GM23338 (cell line): ENCODE data around the gene UBL7. TPM values are rescaled to one million over a fixed set of nuclear protein-coding genes. Genes with fewer than 3 reads are reported as not detected.

Source experiments
- ATAC-seq: fragments of 200-7000 bp; cut with Tn5 transposase; 3 replicates; pipeline ENCODE4 v1.9.1; 2020
- DNase-seq: peaks from one replicate; pipeline ENCODE4 v3.0.0-alpha.2; 2015; ENCODE audit warnings: low spot score
- H2AFZ ChIP-seq: fragments of 200-600 bp; sonication (generic); 2 replicates; pipeline ENCODE4 v1.8.0; 2016; ENCODE audit warnings: antibody characterized with exemption, mild to moderate bottlenecking, moderate library complexity
- H3F3A ChIP-seq: fragments of 200-600 bp; sonication (generic); replicated peaks from 2 replicates; pipeline ENCODE4 v1.8.0; 2017; ENCODE audit warnings: antibody characterized with exemption, mixed run types, low read depth
- H3K27ac ChIP-seq: fragments of 200-600 bp; sonication (generic); 2 replicates; pipeline ENCODE4 v1.6.1; 2016; ENCODE audit warnings: low read depth
- H3K27me3 ChIP-seq: fragments of 200-600 bp; sonication (generic); 2 replicates; pipeline ENCODE4 v1.8.0; 2016; ENCODE audit warnings: mild to moderate bottlenecking, mixed run types, moderate library complexity; ENCODE audit not compliant: insufficient read depth
- H3K36me3 ChIP-seq: fragments of 200-600 bp; sonication (generic); 2 replicates; pipeline ENCODE4 v1.8.0; 2016; ENCODE audit warnings: mild to moderate bottlenecking; ENCODE audit not compliant: insufficient read depth
- H3K4me1 ChIP-seq: fragments of 200-600 bp; sonication (generic); 2 replicates; pipeline ENCODE4 v1.8.0; 2016; ENCODE audit warnings: mild to moderate bottlenecking, moderate library complexity; ENCODE audit not compliant: insufficient read depth
- H3K4me2 ChIP-seq: fragments of 200-600 bp; sonication (generic); 2 replicates; pipeline ENCODE4 v1.7.1; 2017; ENCODE audit warnings: mixed run types
- H3K4me3 ChIP-seq: fragments of 200-600 bp; sonication (generic); 2 replicates; pipeline ENCODE4 v1.6.1; 2016; ENCODE audit warnings: mixed run types
- H3K79me2 ChIP-seq: fragments of 200-600 bp; sonication (generic); replicated peaks from 2 replicates; pipeline ENCODE4 v1.8.0; 2017; ENCODE audit warnings: mild to moderate bottlenecking; ENCODE audit not compliant: insufficient read depth
- H3K9me2 ChIP-seq: fragments of 200-600 bp; sonication (generic); 2 replicates; pipeline ENCODE4 v1.8.0; 2017; ENCODE audit not compliant: insufficient read depth
- H4K20me1 ChIP-seq: fragments of 200-600 bp; sonication (generic); replicated peaks from 2 replicates; pipeline ENCODE4 v1.8.0; 2017; ENCODE audit warnings: mild to moderate bottlenecking; ENCODE audit not compliant: insufficient read depth
- H3K27ac Mint-ChIP-seq: 2 replicates; pipeline ENCODE4 v1.8.0; 2020; ENCODE audit warnings: inconsistent platforms, mild to moderate bottlenecking, moderate library complexity, mixed read lengths
- H3K27me3 Mint-ChIP-seq: 3 replicates; pipeline ENCODE4 v1.8.0; 2022; ENCODE audit warnings: low read depth, mild to moderate bottlenecking, moderate library complexity, mixed read lengths, inconsistent platforms; ENCODE audit not compliant: insufficient read depth, poor library complexity
- H3K36me3 Mint-ChIP-seq: 3 replicates; pipeline ENCODE4 v1.8.0; 2021; ENCODE audit warnings: low read depth, mild to moderate bottlenecking, inconsistent platforms, moderate library complexity, mixed read lengths
- H3K4me1 Mint-ChIP-seq: 3 replicates; pipeline ENCODE4 v1.8.0; 2020; ENCODE audit warnings: mild to moderate bottlenecking, inconsistent platforms, mixed read lengths
- H3K4me3 Mint-ChIP-seq: 3 replicates; pipeline ENCODE4 v1.8.0; 2021; ENCODE audit warnings: moderate library complexity, mild to moderate bottlenecking, inconsistent platforms, mixed read lengths
- H3K9me3 Mint-ChIP-seq: 3 replicates; pipeline ENCODE4 v1.8.0; 2020; ENCODE audit warnings: moderate library complexity, mild to moderate bottlenecking, inconsistent platforms, mixed read lengths
- CREB1 ChIP-seq: fragments of 250-450 bp; sonication (Bioruptor Pico); IDR thresholded peaks from 2 replicates; pipeline ENCODE4 v1.5.0; 2020; ENCODE audit warnings: low read depth, mild to moderate bottlenecking, moderate library complexity
- ETS1 ChIP-seq: IDR thresholded peaks from 2 replicates; pipeline ENCODE4 v1.6.1; 2016; ENCODE audit warnings: antibody characterized with exemption
- EZH2 ChIP-seq: fragments of 200-600 bp; sonication (generic); IDR thresholded peaks from one replicate; pipeline ENCODE4 v1.8.0; 2017; ENCODE audit warnings: antibody characterized with exemption, mild to moderate bottlenecking, low read depth; ENCODE audit not compliant: unreplicated experiment
- EZH2phosphoT487 ChIP-seq: fragments of 200-600 bp; sonication (generic); IDR thresholded peaks from one replicate; pipeline ENCODE4 v1.8.1; 2018; ENCODE audit warnings: antibody characterized with exemption; ENCODE audit not compliant: unreplicated experiment
- JUNB ChIP-seq: IDR thresholded peaks from one replicate; pipeline ENCODE4 v1.6.1; 2016; ENCODE audit warnings: antibody characterized with exemption; ENCODE audit not compliant: unreplicated experiment
- NANOG ChIP-seq: IDR thresholded peaks from 2 replicates; pipeline ENCODE4 v1.6.1; 2016; ENCODE audit warnings: antibody characterized with exemption, borderline replicate concordance
- POLR2AphosphoS5 ChIP-seq: IDR thresholded peaks from 2 replicates; pipeline ENCODE4 v1.6.1; 2016; ENCODE audit warnings: antibody characterized with exemption, low read depth
- STAT1 ChIP-seq: IDR thresholded peaks from one replicate; pipeline ENCODE4 v1.6.1; 2016; ENCODE audit warnings: antibody characterized with exemption; ENCODE audit not compliant: unreplicated experiment
- ZNF114 ChIP-seq: fragments of 250-450 bp; sonication (Bioruptor Pico); IDR thresholded peaks from 2 replicates; pipeline ENCODE4 v1.5.0; 2020; ENCODE audit warnings: mild to moderate bottlenecking, moderate library complexity
- ZNF331 ChIP-seq: fragments of 250-450 bp; sonication (Bioruptor Pico); IDR thresholded peaks from 2 replicates; pipeline ENCODE4 v1.5.0; 2020; ENCODE audit warnings: low read depth, mild to moderate bottlenecking, moderate library complexity
- polyA plus RNA-seq: library from polyadenylated mRNA; unstranded; fragments of >200 nt; fragmentation: Nextera tagmentation; extraction: Ambion mirVana; gene quantifications from 2 replicates; pipeline ENCODE4 v1.2.1, GENCODE V29; 2016
- total RNA-seq: library from RNA; depleted of rRNA; stranded (reverse); fragments of >200 nt; shearing (Covaris generic); gene quantifications from 2 replicates; pipeline ENCODE4 v1.2.3, GENCODE V29; 2014
- TF ChIP-seq, protein P1 (sequence below): IDR thresholded peaks from one replicate; pipeline ENCODE4 v1.6.1; 2018; ENCODE audit warnings: antibody characterized with exemption; ENCODE audit not compliant: unreplicated experiment
- TF ChIP-seq, protein P2 (sequence below), 2 experiments: fragments of 200-600 bp in 1 of 2; sonication (generic) in 1 of 2; conservative IDR thresholded peaks; 2 replicates each; pipeline versions ENCODE4 v1.5.1 to v1.6.1; 2016 to 2017; ENCODE audit warnings: antibody characterized with exemption in 2 of 2, low read depth in 2 of 2, mild to moderate bottlenecking in 2 of 2, moderate library complexity in 1 of 2
- TF ChIP-seq, protein P3 (sequence below): fragments of 250-450 bp; sonication (Bioruptor Pico); IDR thresholded peaks from 2 replicates; pipeline ENCODE4 v1.5.0; 2020; ENCODE audit warnings: mild to moderate bottlenecking, moderate library complexity

UBL7 gene
- total and polyA plus RNA-seq, 2 experiments from 2014 or later: 73.7 to 99.2 TPM

DNA sequence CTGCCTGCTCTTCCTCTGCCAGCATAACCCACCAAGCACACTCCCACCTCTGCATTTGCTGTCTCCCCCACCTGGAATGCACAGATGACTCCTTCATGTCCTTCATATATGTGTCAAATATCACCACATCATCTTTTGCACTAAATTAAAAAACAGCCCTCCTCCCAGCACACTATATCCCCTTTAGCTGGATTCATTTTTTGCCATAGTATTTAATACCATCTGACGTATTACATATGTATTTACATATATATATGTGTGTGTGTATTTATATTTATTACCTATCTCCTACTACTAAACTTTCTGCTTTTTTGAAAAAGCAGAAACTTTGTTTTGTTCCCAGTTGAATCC, 29.4 kb upstream of the UBL7 start:
- Histone ChIP-seq H3K4me3 (no peak overlapping the region), H3K27ac (no peak overlapping the region), H3K4me2 (peak overlapping the region; percentile 66; the same call in 1 of the 2 replicates), H3F3A (peaks cover 4% of the 10 kb centered on the region; the same call in 1 of the 2 replicates), H3K9me2 (no peaks in the 10 kb centered on the region), H3K4me1 (peaks cover 6% of the 10 kb centered on the region), H2AFZ (peak overlapping the region; percentile 60), H3K79me2 (no peaks in the 10 kb centered on the region), H3K36me3 (no peaks in the 10 kb centered on the region; the same call in 1 of the 2 replicates), H4K20me1 (no peaks in the 10 kb centered on the region), H3K27me3 (no peaks in the 10 kb centered on the region)
- no peak for DNase-seq
- H3K36me3 Mint-ChIP-seq: peaks cover 4% of the 10 kb centered on the region; the same call in 1 of the 3 replicates
- ATAC-seq: no peak
- TF ChIP-seq, protein P1, sequence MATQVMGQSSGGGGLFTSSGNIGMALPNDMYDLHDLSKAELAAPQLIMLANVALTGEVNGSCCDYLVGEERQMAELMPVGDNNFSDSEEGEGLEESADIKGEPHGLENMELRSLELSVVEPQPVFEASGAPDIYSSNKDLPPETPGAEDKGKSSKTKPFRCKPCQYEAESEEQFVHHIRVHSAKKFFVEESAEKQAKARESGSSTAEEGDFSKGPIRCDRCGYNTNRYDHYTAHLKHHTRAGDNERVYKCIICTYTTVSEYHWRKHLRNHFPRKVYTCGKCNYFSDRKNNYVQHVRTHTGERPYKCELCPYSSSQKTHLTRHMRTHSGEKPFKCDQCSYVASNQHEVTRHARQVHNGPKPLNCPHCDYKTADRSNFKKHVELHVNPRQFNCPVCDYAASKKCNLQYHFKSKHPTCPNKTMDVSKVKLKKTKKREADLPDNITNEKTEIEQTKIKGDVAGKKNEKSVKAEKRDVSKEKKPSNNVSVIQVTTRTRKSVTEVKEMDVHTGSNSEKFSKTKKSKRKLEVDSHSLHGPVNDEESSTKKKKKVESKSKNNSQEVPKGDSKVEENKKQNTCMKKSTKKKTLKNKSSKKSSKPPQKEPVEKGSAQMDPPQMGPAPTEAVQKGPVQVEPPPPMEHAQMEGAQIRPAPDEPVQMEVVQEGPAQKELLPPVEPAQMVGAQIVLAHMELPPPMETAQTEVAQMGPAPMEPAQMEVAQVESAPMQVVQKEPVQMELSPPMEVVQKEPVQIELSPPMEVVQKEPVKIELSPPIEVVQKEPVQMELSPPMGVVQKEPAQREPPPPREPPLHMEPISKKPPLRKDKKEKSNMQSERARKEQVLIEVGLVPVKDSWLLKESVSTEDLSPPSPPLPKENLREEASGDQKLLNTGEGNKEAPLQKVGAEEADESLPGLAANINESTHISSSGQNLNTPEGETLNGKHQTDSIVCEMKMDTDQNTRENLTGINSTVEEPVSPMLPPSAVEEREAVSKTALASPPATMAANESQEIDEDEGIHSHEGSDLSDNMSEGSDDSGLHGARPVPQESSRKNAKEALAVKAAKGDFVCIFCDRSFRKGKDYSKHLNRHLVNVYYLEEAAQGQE: no peak
- no peak for TF ChIP-seq ETS1
- no peak for TF ChIP-seq ZNF114
- TF ChIP-seq CREB1 (CRISPR knock-in tag): no peak
- TF ChIP-seq, protein P2, sequence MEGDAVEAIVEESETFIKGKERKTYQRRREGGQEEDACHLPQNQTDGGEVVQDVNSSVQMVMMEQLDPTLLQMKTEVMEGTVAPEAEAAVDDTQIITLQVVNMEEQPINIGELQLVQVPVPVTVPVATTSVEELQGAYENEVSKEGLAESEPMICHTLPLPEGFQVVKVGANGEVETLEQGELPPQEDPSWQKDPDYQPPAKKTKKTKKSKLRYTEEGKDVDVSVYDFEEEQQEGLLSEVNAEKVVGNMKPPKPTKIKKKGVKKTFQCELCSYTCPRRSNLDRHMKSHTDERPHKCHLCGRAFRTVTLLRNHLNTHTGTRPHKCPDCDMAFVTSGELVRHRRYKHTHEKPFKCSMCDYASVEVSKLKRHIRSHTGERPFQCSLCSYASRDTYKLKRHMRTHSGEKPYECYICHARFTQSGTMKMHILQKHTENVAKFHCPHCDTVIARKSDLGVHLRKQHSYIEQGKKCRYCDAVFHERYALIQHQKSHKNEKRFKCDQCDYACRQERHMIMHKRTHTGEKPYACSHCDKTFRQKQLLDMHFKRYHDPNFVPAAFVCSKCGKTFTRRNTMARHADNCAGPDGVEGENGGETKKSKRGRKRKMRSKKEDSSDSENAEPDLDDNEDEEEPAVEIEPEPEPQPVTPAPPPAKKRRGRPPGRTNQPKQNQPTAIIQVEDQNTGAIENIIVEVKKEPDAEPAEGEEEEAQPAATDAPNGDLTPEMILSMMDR (conservative IDR thresholded peaks at IDR 0.05; ENCODE audit: low read depth in 2 of 2): no peak
- TF ChIP-seq POLR2AphosphoS5: no peak
- TF ChIP-seq, protein P3, sequence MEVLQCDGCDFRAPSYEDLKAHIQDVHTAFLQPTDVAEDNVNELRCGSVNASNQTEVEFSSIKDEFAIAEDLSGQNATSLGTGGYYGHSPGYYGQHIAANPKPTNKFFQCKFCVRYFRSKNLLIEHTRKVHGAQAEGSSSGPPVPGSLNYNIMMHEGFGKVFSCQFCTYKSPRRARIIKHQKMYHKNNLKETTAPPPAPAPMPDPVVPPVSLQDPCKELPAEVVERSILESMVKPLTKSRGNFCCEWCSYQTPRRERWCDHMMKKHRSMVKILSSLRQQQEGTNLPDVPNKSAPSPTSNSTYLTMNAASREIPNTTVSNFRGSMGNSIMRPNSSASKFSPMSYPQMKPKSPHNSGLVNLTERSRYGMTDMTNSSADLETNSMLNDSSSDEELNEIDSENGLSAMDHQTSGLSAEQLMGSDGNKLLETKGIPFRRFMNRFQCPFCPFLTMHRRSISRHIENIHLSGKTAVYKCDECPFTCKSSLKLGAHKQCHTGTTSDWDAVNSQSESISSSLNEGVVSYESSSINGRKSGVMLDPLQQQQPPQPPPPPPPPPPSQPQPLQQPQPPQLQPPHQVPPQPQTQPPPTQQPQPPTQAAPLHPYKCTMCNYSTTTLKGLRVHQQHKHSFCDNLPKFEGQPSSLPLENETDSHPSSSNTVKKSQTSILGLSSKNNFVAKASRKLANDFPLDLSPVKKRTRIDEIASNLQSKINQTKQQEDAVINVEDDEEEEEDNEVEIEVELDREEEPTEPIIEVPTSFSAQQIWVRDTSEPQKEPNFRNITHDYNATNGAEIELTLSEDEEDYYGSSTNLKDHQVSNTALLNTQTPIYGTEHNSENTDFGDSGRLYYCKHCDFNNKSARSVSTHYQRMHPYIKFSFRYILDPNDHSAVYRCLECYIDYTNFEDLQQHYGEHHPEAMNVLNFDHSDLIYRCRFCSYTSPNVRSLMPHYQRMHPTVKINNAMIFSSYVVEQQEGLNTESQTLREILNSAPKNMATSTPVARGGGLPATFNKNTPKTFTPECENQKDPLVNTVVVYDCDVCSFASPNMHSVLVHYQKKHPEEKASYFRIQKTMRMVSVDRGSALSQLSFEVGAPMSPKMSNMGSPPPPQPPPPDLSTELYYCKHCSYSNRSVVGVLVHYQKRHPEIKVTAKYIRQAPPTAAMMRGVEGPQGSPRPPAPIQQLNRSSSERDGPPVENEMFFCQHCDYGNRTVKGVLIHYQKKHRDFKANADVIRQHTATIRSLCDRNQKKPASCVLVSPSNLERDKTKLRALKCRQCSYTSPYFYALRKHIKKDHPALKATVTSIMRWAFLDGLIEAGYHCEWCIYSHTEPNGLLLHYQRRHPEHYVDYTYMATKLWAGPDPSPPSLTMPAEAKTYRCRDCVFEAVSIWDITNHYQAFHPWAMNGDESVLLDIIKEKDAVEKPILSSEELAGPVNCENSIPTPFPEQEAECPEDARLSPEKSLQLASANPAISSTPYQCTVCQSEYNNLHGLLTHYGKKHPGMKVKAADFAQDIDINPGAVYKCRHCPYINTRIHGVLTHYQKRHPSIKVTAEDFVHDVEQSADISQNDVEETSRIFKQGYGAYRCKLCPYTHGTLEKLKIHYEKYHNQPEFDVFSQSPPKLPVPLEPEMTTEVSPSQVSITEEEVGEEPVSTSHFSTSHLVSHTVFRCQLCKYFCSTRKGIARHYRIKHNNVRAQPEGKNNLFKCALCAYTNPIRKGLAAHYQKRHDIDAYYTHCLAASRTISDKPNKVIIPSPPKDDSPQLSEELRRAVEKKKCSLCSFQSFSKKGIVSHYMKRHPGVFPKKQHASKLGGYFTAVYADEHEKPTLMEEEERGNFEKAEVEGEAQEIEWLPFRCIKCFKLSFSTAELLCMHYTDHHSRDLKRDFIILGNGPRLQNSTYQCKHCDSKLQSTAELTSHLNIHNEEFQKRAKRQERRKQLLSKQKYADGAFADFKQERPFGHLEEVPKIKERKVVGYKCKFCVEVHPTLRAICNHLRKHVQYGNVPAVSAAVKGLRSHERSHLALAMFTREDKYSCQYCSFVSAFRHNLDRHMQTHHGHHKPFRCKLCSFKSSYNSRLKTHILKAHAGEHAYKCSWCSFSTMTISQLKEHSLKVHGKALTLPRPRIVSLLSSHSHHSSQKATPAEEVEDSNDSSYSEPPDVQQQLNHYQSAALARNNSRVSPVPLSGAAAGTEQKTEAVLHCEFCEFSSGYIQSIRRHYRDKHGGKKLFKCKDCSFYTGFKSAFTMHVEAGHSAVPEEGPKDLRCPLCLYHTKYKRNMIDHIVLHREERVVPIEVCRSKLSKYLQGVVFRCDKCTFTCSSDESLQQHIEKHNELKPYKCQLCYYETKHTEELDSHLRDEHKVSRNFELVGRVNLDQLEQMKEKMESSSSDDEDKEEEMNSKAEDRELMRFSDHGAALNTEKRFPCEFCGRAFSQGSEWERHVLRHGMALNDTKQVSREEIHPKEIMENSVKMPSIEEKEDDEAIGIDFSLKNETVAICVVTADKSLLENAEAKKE (CRISPR knock-in tag): no peak
- TF ChIP-seq EZH2: no peak
- no peak for TF ChIP-seq ZNF331 (CRISPR knock-in tag)
- TF ChIP-seq EZH2phosphoT487: no peak
- no peak for TF ChIP-seq STAT1
- TF ChIP-seq NANOG: no peak
- no peak for TF ChIP-seq JUNB
- no peaks in the 10 kb centered on the region; the same call in 2 of the 3 replicates for H3K9me3 Mint-ChIP-seq
- peaks cover 4% of the 10 kb centered on the region; the same call in 2 of the 3 replicates for H3K4me1 Mint-ChIP-seq
- peaks cover 4% of the 10 kb centered on the region for H3K27me3 Mint-ChIP-seq
- peak overlapping the region; percentile 96 for H3K27ac Mint-ChIP-seq
- H3K4me3 Mint-ChIP-seq: peak overlapping the region; percentile 59
